Breast epithelium (tissue), 4 donors: ENCODE results near the gene NOL3. TPM values are rescaled to one million over a fixed set of nuclear protein-coding genes. Genes with fewer than 3 reads are reported as not detected.
A peak's percentile ranks its signal among the peaks of the same experiment; 100 is the strongest.

Experiments used
- DNase-seq, 2 donors: peaks; one replicate each; pipeline ENCODE4 v3.0.0-alpha.2; 2019; ENCODE audit warnings: low spot score in 2 of 2
- H3K27ac ChIP-seq, 2 donors: fragments of 200-600 bp; sonication (generic) in 1 of 2; one replicate each; pipeline ENCODE4 v1.5.1; 2016 to 2019; ENCODE audit warnings: mild to moderate bottlenecking in 1 of 2
- H3K27me3 ChIP-seq, 2 donors: fragments of 200-600 bp; sonication (generic) in 1 of 2; one replicate each; pipeline versions ENCODE4 v1.5.1 to v1.6.0; 2017 to 2019; ENCODE audit warnings: control low read depth in 1 of 2, mild to moderate bottlenecking in 1 of 2
- H3K36me3 ChIP-seq: fragments of 200-600 bp; one replicate; pipeline ENCODE4 v1.5.1; 2019
- H3K4me1 ChIP-seq, 2 donors: fragments of 200-600 bp; sonication (generic); one replicate each; pipeline ENCODE4 v1.5.1; 2016 to 2019; ENCODE audit warnings: control low read depth in 1 of 2
- H3K4me3 ChIP-seq, 3 donors: fragments of 200-600 bp; sonication (generic); 1 replicate in 2 of 3; 2 replicates in 1 of 3; pipeline ENCODE4 v1.5.1; 2016 to 2019; ENCODE audit warnings: mild to moderate bottlenecking in 3 of 3, moderate library complexity in 2 of 3
- H3K9me3 ChIP-seq, 2 donors: fragments of 200-600 bp; sonication (generic) in 1 of 2; one replicate each; pipeline ENCODE4 v1.5.1; 2016 to 2019; ENCODE audit warnings: control low read depth in 1 of 2
- POLR2A ChIP-seq: fragments of 450-650 bp; IDR thresholded peaks from one replicate; pipeline ENCODE4 v1.6.1; 2016; ENCODE audit warnings: antibody characterized with exemption, mild to moderate bottlenecking, moderate library complexity
- POLR2AphosphoS5 ChIP-seq, 3 donors: sonication (generic); formaldehyde crosslinking; IDR thresholded peaks; one replicate each; pipeline ENCODE4 v1.6.1; 2017; ENCODE audit warnings: antibody characterized with exemption in 3 of 3
- intact Hi-C: fragments of 100-400 bp; cut with DNase I; formaldehyde crosslinking; loops from one replicate; pipeline ENCODE4 v1.15.1; 2023; ENCODE audit warnings: low total_unique reads
- total RNA-seq, 3 donors: library from RNA; depleted of rRNA; stranded (reverse); fragments of >200 nt; gene quantifications; one replicate each; pipeline ENCODE4 v1.1.0, GENCODE V29; 2016
- TF ChIP-seq, protein P1 (sequence below), 3 donors: fragments of 450-650 bp; IDR thresholded peaks; one replicate each; pipeline ENCODE4 v1.5.1; 2016 to 2017; ENCODE audit warnings: antibody characterized with exemption in 3 of 3, mild to moderate bottlenecking in 3 of 3, moderate library complexity in 3 of 3

NOL3 gene
- total RNA-seq, 3 donors from 2014 or later, result 39.7 to 87.7 (median 45.9) TPM

DNA sequence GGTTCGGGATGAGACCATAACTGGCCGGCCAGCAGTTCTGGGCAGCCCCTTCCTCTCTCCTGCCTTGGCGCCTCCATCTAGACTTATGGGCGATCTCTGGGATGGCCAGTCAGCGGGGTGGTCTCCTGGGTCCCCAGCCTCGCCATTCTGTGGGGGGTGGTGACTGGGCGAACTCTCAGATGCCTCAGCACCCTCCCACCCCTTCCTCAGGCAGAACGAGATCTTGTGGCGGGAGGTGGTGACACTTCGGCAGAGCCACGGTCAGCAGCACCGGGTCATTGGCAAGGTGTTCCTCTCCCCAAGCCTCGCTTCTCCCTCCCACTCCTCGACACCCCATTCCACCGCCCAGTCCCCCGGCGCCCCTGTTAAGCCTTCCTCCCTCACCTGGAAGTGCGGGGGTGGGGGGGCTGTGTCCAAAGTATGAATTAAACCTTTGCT, 4.2 kb upstream of the NOL3 start:
- H3K4me3 ChIP-seq, result no peak overlapping the region
- H3K27ac ChIP-seq, result no peak overlapping the region
- peaks cover 10 to 16% of the 10 kb centered on the region in 2 donors for H3K4me1 ChIP-seq

DNA sequence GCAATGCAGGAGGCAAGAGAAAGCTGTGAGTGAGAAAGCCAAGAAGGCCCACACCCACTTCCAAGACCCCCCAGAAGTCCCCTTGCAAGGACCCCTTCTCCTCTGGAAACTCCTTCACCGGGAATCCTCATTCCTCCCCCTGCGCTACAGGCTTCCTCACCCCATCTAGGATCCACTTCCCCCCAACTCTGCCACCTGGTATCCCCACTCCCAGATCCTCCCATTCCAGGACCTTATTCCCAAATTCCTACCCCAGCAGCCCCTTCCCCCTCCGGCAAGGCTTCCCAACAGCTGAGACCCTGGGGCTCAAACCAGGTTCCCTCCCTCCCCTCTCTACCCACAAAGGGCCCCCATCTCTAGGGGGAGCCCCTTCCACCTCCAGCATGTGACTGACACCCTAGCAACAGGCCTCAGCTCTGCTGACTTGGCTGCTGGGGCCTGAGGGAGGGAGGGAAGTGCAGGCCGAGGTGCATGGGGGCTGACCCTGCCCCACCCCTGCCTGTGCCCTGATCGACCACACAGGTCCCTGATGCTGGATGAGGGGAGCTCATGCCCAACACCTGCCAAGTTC, 3.7 kb upstream of the NOL3 start:
- TF ChIP-seq, protein P1, sequence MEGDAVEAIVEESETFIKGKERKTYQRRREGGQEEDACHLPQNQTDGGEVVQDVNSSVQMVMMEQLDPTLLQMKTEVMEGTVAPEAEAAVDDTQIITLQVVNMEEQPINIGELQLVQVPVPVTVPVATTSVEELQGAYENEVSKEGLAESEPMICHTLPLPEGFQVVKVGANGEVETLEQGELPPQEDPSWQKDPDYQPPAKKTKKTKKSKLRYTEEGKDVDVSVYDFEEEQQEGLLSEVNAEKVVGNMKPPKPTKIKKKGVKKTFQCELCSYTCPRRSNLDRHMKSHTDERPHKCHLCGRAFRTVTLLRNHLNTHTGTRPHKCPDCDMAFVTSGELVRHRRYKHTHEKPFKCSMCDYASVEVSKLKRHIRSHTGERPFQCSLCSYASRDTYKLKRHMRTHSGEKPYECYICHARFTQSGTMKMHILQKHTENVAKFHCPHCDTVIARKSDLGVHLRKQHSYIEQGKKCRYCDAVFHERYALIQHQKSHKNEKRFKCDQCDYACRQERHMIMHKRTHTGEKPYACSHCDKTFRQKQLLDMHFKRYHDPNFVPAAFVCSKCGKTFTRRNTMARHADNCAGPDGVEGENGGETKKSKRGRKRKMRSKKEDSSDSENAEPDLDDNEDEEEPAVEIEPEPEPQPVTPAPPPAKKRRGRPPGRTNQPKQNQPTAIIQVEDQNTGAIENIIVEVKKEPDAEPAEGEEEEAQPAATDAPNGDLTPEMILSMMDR (IDR thresholded peaks at IDR 0.05), result no peak
- TF ChIP-seq POLR2A (no peak), POLR2AphosphoS5 (IDR thresholded peaks at IDR 0.05) (no peak)
- intact Hi-C loops, result no loop called here
- peaks cover 10 to 11% of the 10 kb centered on the region in 2 donors for H3K4me1 ChIP-seq
- H3K36me3 ChIP-seq, result no peaks in the 10 kb centered on the region
- H3K9me3 ChIP-seq, result no peaks in the 10 kb centered on the region
- H3K27me3 ChIP-seq, result no peaks in the 10 kb centered on the region
- H3K27ac ChIP-seq, result no peak overlapping the region
- no peak overlapping the region for H3K4me3 ChIP-seq
- no peak for DNase-seq

More for the DNA sequence above, 4.2 kb upstream of the NOL3 start:
- TF ChIP-seq POLR2AphosphoS5 (IDR thresholded peaks at IDR 0.05), result no peak
- intact Hi-C loops, result no loop called here
- Histone ChIP-seq H3K36me3 (no peaks in the 10 kb centered on the region), H3K27me3 (no peaks in the 10 kb centered on the region), H3K9me3 (no peaks in the 10 kb centered on the region)
- DNase-seq, result no peak

DNA sequence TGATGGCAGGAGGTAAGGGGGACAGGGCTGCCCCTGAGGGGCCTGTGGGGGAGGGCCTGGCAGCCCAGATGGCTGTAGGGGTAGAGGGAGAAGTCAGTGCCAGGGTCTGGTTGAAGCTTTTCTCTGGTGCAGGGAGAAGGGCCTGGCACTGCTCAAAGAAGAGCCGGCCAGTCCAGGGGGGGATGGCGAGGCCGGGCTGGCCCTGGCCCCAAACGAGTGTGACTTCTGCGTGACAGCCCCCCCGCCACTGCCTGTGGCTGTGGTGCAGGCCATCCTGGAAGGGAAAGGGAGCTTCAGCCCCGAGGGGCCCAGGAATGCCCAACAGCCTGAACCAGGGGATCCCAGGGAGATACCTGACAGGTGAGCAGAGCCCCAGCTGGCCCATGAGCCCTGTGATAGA, 2.8 kb upstream of the NOL3 start:
- Histone ChIP-seq H3K36me3 (no peaks in the 10 kb centered on the region), H3K4me3 (no peak overlapping the region), H3K27ac (no peak overlapping the region), H3K27me3 (no peaks in the 10 kb centered on the region), H3K9me3 (no peaks in the 10 kb centered on the region), H3K4me1 (peaks cover 10% of the 10 kb centered on the region in 2 donors)
- no peak for DNase-seq
- intact Hi-C loops, result no loop called here
- no peak for TF ChIP-seq POLR2A

DNA sequence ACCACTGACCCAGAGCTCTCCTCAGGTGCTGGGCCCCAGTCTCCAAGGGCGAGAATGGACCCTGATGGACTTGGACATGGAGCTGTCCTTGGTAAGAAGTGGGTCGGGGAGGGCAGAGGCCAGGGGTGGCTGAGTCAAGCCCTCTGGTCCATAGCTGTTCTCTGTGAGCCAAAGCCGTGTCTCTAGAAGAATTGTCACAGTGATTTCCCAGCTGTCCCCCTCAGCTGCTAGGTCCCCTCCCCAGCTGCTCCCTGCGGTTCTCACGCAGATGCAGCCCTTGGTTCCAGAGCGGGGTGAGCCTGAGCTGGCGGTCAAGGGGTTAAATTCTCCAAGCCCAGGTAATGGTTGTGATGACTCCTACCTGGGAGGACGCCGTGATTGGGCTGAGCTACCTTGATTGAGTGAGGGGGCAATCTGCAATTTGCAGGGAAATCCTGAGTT, 1.3 kb upstream of the NOL3 start:
- H3K27ac ChIP-seq, result peak overlapping the region; percentile 95
- H3K27me3 ChIP-seq, result no peaks in the 10 kb centered on the region
- no peak for DNase-seq
- H3K9me3 ChIP-seq, result no peaks in the 10 kb centered on the region
- no peak overlapping the region for H3K4me3 ChIP-seq
- no peaks in the 10 kb centered on the region for H3K36me3 ChIP-seq
- TF ChIP-seq POLR2A (no peak), POLR2AphosphoS5 (IDR thresholded peaks at IDR 0.05) (no peak)
- TF ChIP-seq, protein P1 (IDR thresholded peaks at IDR 0.05), result no peak
- intact Hi-C loops, result no loop called here
- peaks cover 9% of the 10 kb centered on the region in 2 donors for H3K4me1 ChIP-seq

DNA sequence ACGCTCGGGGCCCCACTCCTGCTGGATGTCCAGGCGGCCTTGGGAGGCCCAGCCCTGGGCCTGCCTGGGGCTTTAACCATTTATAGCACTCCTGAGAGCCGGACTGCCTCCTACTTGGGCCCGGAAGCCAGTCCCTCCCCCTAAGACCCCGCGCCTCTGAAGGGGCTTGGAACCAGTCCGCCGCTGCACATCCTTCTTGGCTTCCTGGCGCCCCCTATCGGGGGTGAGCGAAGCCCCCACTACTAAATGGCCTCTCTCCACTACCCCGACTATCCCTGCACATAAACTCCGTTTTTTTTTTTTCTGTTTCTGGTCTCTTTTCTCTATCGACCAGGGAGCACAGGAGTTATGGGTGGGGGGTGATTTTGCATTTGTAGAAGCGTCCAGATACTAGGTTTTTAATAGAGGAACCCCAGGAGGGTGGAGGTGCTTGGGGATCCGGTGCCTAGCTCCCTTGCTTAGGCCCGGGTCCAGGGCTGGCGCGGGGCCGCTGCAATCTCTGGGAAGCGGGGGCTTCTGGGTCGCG, 633 bp upstream of the NOL3 start:
- no peak for DNase-seq
- Histone ChIP-seq H3K4me1 (peaks cover 5 to 9% of the 10 kb centered on the region in 2 donors), H3K36me3 (no peaks in the 10 kb centered on the region), H3K4me3 (peak overlapping the region; percentile 41 to 76 (median 57)), H3K27ac (peak overlapping the region; percentile 95), H3K27me3 (no peaks in the 10 kb centered on the region), H3K9me3 (no peaks in the 10 kb centered on the region)
- no peak for TF ChIP-seq POLR2AphosphoS5 (IDR thresholded peaks at IDR 0.05)
- TF ChIP-seq, protein P1 (IDR thresholded peaks at IDR 0.05), result peak in 1 of 3 donors; percentile 15
- intact Hi-C loops, result loop anchor here (10.0 kb wide), 1 partner anchor 245 kb away; the partner anchor contains the start of gene ZDHHC1

DNA sequence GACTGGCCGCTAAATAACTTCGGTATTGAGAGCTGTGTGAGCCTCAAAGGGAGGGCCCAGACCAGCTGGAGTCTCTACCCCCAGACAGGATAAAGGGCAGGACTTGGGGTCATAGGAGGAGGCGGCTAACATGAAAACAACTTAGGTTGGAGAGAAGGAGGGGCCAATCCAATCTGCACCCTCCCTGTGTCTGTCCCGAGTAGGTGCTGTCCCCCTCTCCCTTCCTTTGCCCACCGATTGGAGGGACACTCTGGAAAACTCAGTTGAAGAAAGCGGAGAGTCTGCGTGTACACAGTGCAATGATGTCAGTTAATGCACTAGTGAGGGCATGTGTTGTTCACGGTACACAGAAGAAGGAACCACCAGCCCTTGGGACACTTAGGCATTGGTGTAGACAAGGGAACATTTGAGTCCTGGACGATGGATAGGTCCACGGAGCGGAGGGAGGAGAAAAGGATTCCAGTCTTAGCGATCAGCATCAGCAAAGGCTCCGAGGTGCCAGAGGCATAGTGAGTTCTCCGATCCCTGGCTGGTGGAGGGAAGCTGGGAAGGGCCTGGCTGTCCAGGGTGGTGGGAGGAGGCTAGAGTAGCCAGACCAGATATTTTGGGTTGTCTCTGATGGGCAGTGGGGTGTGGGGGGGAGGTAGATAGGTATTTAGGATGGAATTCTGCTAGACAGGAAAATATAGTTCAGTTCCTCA, 761 bp downstream of the NOL3 start:
- no peaks in the 10 kb centered on the region for H3K9me3 ChIP-seq
- H3K4me3 ChIP-seq, result peak overlapping the region; percentile 41 to 76 (median 57)
- H3K4me1 ChIP-seq, result peaks cover 5 to 11% of the 10 kb centered on the region in 2 donors
- peak overlapping the region; percentile 95 for H3K27ac ChIP-seq
- TF ChIP-seq POLR2A (no peak), POLR2AphosphoS5 (IDR thresholded peaks at IDR 0.05) (peak in 1 of 3 donors; percentile 18)
- intact Hi-C loops, result loop anchor here (10.0 kb wide), 1 partner anchor 244 kb away; the partner anchor contains the start of gene ZDHHC1
- DNase-seq, result no peak
- no peaks in the 10 kb centered on the region for H3K27me3 ChIP-seq
- H3K36me3 ChIP-seq, result no peaks in the 10 kb centered on the region
